ENCODE results near the gene AMZ2.
A peak's percentile ranks its signal among the peaks of the same experiment; 100 is the strongest.

DNA sequence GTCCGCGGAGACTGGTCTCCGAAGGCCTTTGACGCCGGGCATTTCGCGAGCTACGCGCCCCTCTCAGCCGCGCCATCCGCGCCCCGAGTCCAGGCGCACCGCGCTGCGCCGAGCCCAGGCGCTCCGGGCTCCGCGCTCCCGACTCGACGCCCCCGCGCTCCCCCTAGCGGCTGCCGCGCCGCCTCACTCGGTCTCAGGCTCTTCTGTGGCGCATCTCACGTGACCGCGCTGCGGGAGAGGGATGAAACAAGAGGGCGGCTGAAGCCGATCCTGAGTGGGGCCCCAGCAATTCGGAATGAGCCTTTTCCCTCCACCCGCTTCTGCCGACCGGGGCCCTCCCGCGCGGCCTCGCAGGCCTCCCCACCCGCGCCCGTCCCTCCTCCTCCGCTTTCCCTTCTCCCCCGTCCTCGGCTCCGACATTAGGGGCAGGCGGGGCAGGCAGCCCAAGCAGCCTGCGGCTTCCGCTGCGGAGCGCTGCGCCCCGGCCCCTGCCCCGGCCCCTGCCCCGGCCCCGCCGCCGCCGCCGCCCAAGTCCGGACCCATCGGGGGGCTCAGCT lies 42.5 kb upstream of the AMZ2 start:
- TF ChIP-seq, protein P1, sequence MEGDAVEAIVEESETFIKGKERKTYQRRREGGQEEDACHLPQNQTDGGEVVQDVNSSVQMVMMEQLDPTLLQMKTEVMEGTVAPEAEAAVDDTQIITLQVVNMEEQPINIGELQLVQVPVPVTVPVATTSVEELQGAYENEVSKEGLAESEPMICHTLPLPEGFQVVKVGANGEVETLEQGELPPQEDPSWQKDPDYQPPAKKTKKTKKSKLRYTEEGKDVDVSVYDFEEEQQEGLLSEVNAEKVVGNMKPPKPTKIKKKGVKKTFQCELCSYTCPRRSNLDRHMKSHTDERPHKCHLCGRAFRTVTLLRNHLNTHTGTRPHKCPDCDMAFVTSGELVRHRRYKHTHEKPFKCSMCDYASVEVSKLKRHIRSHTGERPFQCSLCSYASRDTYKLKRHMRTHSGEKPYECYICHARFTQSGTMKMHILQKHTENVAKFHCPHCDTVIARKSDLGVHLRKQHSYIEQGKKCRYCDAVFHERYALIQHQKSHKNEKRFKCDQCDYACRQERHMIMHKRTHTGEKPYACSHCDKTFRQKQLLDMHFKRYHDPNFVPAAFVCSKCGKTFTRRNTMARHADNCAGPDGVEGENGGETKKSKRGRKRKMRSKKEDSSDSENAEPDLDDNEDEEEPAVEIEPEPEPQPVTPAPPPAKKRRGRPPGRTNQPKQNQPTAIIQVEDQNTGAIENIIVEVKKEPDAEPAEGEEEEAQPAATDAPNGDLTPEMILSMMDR (IDR thresholded peaks at IDR 0.05; ENCODE audit: low read depth, low read length) = peak; percentile 69
- no peak for TF ChIP-seq EZH2phosphoT487 (IDR thresholded peaks at IDR 0.05; ENCODE audit: low read depth)

Measured in OCI-LY3 (cell line).